HCT116 (cell line): ENCODE measurements around the gene PDGFA. TPM values are rescaled to one million over a fixed set of nuclear protein-coding genes. Genes with fewer than 3 reads are reported as not detected.

Experiments used
- ATAC-seq: fragments of 200-7000 bp; cut with Tn5 transposase; 2 replicates; pipeline ENCODE4 v1.9.1; 2020; ENCODE audit warnings: mild to moderate bottlenecking, moderate library complexity
- BruUV-seq: library from RNA; stranded (reverse); fragments of 400-500 nt; replicated peaks from 2 replicates; lab custom pipeline; 2021; lab: Mats Ljungman, UMichigan
- CTCF ChIA-PET: fragments of 300-600 bp; sonication (Branson Sonifier 250); formaldehyde crosslinking; loops from one replicate; lab custom pipeline; 2021; ENCODE audit warnings: antibody characterized with exemption; lab: Charles Lee
- POLR2A ChIA-PET: fragments of 300-600, 350-600 bp; sonication (Branson Sonifier 250); formaldehyde crosslinking; loops from one replicate; lab custom pipeline; 2021; ENCODE audit warnings: antibody characterized with exemption; lab: Charles Lee
- RAD21 ChIA-PET, 2 experiments: fragments of 300-600 bp; sonication (Branson Sonifier 250); formaldehyde crosslinking; loops; one replicate each; lab custom pipeline; 2023; ENCODE audit warnings: low total read pairs in 2 of 2; ENCODE audit not compliant: uncharacterized antibody in 2 of 2, unreplicated experiment in 2 of 2, low non-redundant PET in 1 of 2; lab: Charles Lee
- DNase-seq: peaks from one replicate; pipeline ENCODE4 v3.0.0-alpha.2; 2010; ENCODE audit warnings: low read depth, low spot score
- H2AFZ ChIP-seq: fragments of 200-600 bp; shearing (Covaris generic), sonication (generic); 2 replicates; pipeline ENCODE4 v1.6.1; 2017; ENCODE audit warnings: low read depth, mixed run types, mixed read lengths, antibody characterized with exemption, low read length; ENCODE audit not compliant: poor library complexity, severe bottlenecking
- H3K27ac ChIP-seq: 2 replicates; pipeline ENCODE4 v1.5.1; 2012; ENCODE audit warnings: low read depth, low read length
- H3K27me3 ChIP-seq: fragments of 200-600 bp; sonication (generic); 2 replicates; pipeline ENCODE4 v1.6.1; 2016; ENCODE audit warnings: mixed run types, low read length, mixed read lengths; ENCODE audit not compliant: insufficient read depth
- H3K36me3 ChIP-seq, 2 experiments: fragments of 200-500 bp in 1 of 2; fragments of 200-600 bp in 1 of 2; sonication (Bioruptor generic) in 1 of 2; sonication (generic) in 1 of 2; 2 replicates each; pipeline versions ENCODE4 v1.5.1 to v1.6.1; 2014 to 2016; ENCODE audit warnings: low read length in 2 of 2, inconsistent platforms in 1 of 2, mixed read lengths in 1 of 2, mixed run types in 1 of 2; ENCODE audit not compliant: insufficient read depth in 2 of 2, control insufficient read depth in 1 of 2
- H3K4me1 ChIP-seq, 2 experiments: fragments of 200-600 bp in 1 of 2; sonication (generic) in 1 of 2; 2 replicates each; pipeline versions ENCODE4 v1.5.1 to v1.6.1; 2012 to 2017; ENCODE audit warnings: low read length in 2 of 2, inconsistent platforms in 1 of 2, mild to moderate bottlenecking in 1 of 2, mixed read lengths in 1 of 2, mixed run types in 1 of 2, moderate library complexity in 1 of 2; ENCODE audit not compliant: insufficient read depth in 2 of 2, control insufficient read depth in 1 of 2
- H3K4me2 ChIP-seq: fragments of 200-600 bp; sonication (generic); 2 replicates; pipeline ENCODE4 v1.6.1; 2017; ENCODE audit warnings: mixed run types, low read length, mixed read lengths
- H3K4me3 ChIP-seq, 2 experiments: fragments of 200-600 bp in 1 of 2; sonication (generic) in 1 of 2; replicated peaks in 1 of 2; 2 replicates each; pipeline ENCODE4 v1.5.1; 2011 to 2016; ENCODE audit warnings: low read length in 2 of 2, control low read depth in 1 of 2, low read depth in 1 of 2, mild to moderate bottlenecking in 1 of 2, mixed read lengths in 1 of 2, mixed run types in 1 of 2
- H3K79me2 ChIP-seq: fragments of 200-600 bp; sonication (generic); 2 replicates; pipeline ENCODE4 v1.6.1; 2017; ENCODE audit warnings: mild to moderate bottlenecking, mixed run types, low read length, moderate library complexity, mixed read lengths; ENCODE audit not compliant: insufficient read depth
- H3K9ac ChIP-seq: fragments of 200-600 bp; sonication (generic); 2 replicates; pipeline ENCODE4 v1.6.1; 2016; ENCODE audit warnings: low read length, mixed read lengths
- H3K9me2 ChIP-seq: fragments of 200-600 bp; sonication (generic), shearing (Covaris generic); 2 replicates; pipeline ENCODE4 v1.6.1; 2017; ENCODE audit warnings: mixed run types, mild to moderate bottlenecking, moderate library complexity; ENCODE audit not compliant: insufficient read depth
- H3K9me3 ChIP-seq, 2 experiments: fragments of 200-500 bp in 1 of 2; fragments of 200-600 bp in 1 of 2; sonication (Bioruptor generic) in 1 of 2; sonication (generic) in 1 of 2; 2 replicates each; pipeline ENCODE4 v1.6.1; 2014 to 2017; ENCODE audit warnings: low read length in 2 of 2, mixed read lengths in 2 of 2, inconsistent platforms in 1 of 2, low read depth in 1 of 2, mild to moderate bottlenecking in 1 of 2, mixed run types in 1 of 2, moderate library complexity in 1 of 2; ENCODE audit not compliant: control insufficient read depth in 1 of 2, insufficient read depth in 1 of 2
- H4K20me1 ChIP-seq: fragments of 200-600 bp; sonication (generic), shearing (Covaris generic); 2 replicates; pipeline ENCODE4 v1.6.1; 2017; ENCODE audit warnings: mixed run types, mild to moderate bottlenecking, moderate library complexity; ENCODE audit not compliant: insufficient read depth
- ATF3 ChIP-seq: IDR thresholded peaks from 2 replicates; pipeline ENCODE4 v1.6.1; 2012
- EGR1 ChIP-seq: IDR thresholded peaks from 2 replicates; pipeline ENCODE4 v1.6.1; 2012; ENCODE audit warnings: low read depth
- SP1 ChIP-seq: IDR thresholded peaks from 2 replicates; pipeline ENCODE4 v1.6.1; 2012; ENCODE audit warnings: low read depth
- intact Hi-C: fragments of 100-400 bp; cut with micrococcal nuclease; formaldehyde crosslinking; loops from 2 replicates; pipeline ENCODE4 v1.10.0; 2022
- total RNA-seq: library from RNA; stranded (reverse); gene quantifications from one replicate; pipeline ENCODE4 v1.2.1, GENCODE V29; 2021; ENCODE audit not compliant: unreplicated experiment

The PDGFA gene
- total RNA-seq, 1 experiment from 2014 or later, result 44.7 TPM

- Histone ChIP-seq H3K4me3 (no peak overlapping the region), H3K36me3 (peaks cover 5 to 9% of the 10 kb centered on the region in 2 experiments; a peak in 1 of 4 replicates), H3K27ac (no peak overlapping the region), H4K20me1 (no peaks in the 10 kb centered on the region), H3K9ac (no peak overlapping the region), H2AFZ (no peak overlapping the region), H3K4me2 (no peak overlapping the region), H3K27me3 (no peaks in the 10 kb centered on the region), H3K79me2 (no peaks in the 10 kb centered on the region), H3K9me2 (no peaks in the 10 kb centered on the region), H3K9me3 (no peaks in the 10 kb centered on the region), H3K4me1 (no peaks in the 10 kb centered on the region)
- ChIA-PET POLR2A (no interaction called here), RAD21 (no interaction called here), CTCF (no interaction called here)
- ATAC-seq (peak; percentile 11; the same call in 1 of the 2 replicates), DNase-seq (no peak)
- TF ChIP-seq EGR1, result no peak
- intact Hi-C loops, result no loop called here
- no TSS peak for BruUV-seq
These were observed 23.8 kb downstream of the PDGFA start for GRCh38 chr7:495761-496321.

GRCh38 chr7:495326-495725 lies 24.3 kb downstream of the PDGFA start:
- Histone ChIP-seq H3K4me3 (no peak overlapping the region), H3K4me2 (no peak overlapping the region), H3K79me2 (no peaks in the 10 kb centered on the region), H2AFZ (no peak overlapping the region), H3K27me3 (no peaks in the 10 kb centered on the region), H4K20me1 (no peaks in the 10 kb centered on the region), H3K36me3 (peaks cover 5 to 6% of the 10 kb centered on the region in 2 experiments; a peak in 1 of 4 replicates), H3K27ac (no peak overlapping the region), H3K4me1 (no peaks in the 10 kb centered on the region), H3K9ac (no peak overlapping the region), H3K9me3 (no peaks in the 10 kb centered on the region), H3K9me2 (no peaks in the 10 kb centered on the region)
- ChIA-PET RAD21 (no interaction called here), CTCF (no interaction called here), POLR2A (no interaction called here)
- DNase-seq, result no peak
- no peak for ATAC-seq
- intact Hi-C loops, result no loop called here
- BruUV-seq, result no TSS peak
- TF ChIP-seq SP1 (no peak), ATF3 (no peak)
